Measurements from ENCODE around the gene FLYWCH2. TPM values are rescaled to one million over a fixed set of nuclear protein-coding genes. Genes with fewer than 3 reads are reported as not detected.
"Not testable (repeated sequence)": the region's sequence is repeated elsewhere in the genome, so short reads cannot be mapped to it uniquely, and the experiment has no call there.

The FLYWCH2 gene
- total RNA-seq, 2 experiments from 2014 or later, result 18.9 to 19.3 TPM

GRCh38 chr16:2924901-2925755 lies 42.1 kb downstream of the FLYWCH2 start:
- ATAC-seq, result no peak
- POLR2A ChIA-PET, result interaction anchor here (1.5 kb wide), 1 partner anchor 12 kb away, joined by 5 read pairs; no protein-coding TSS in a partner anchor

GRCh38 chr16:2925951-2926649 lies 43.1 kb downstream of the FLYWCH2 start:
- Mint-ChIP-seq H3K27me3 (no peaks in the 10 kb centered on the region), H3K27ac (no peak overlapping the region), H3K4me3 (no peak overlapping the region), H3K4me1 (ENCODE audit: low read depth) (peaks cover 10% of the 10 kb centered on the region), H3K36me3 (ENCODE audit: low read depth) (no peaks in the 10 kb centered on the region), H3K9me3 (no peaks in the 10 kb centered on the region)
- ChIA-PET CTCF (interaction anchor here (1.2 to 7.4 kb wide), 25 partner anchors 9 to 125 kb away, joined by 3 to 61 read pairs (median 6); partner anchors contain the start of genes FLYWCH1, FLYWCH2 and TNFRSF12A), POLR2A (interaction anchor here (0.8 to 1.0 kb wide), 2 partner anchors 13 to 86 kb away, joined by 3 read pairs; no protein-coding TSS in a partner anchor)
- no peak for TF ChIP-seq CTCF (IDR thresholded peaks at IDR 0.05)
- DNase-seq (no peak), ATAC-seq (no peak)
- intact Hi-C loops (cut with micrococcal nuclease), result no loop called here

More at GRCh38 chr16:2924901-2925755, 42.1 kb downstream of the FLYWCH2 start:
- CTCF ChIA-PET, result interaction anchor here (1.2 to 7.4 kb wide), 5 partner anchors 12 to 86 kb away, joined by 4 to 61 read pairs (median 22); partner anchors contain the start of gene FLYWCH1
- H3K9me3 Mint-ChIP-seq, result no peaks in the 10 kb centered on the region
- H3K4me3 Mint-ChIP-seq, result no peak overlapping the region
- peaks cover 10% of the 10 kb centered on the region for H3K4me1 Mint-ChIP-seq (ENCODE audit: low read depth)
- no peaks in the 10 kb centered on the region for H3K27me3 Mint-ChIP-seq
- TF ChIP-seq CTCF (IDR thresholded peaks at IDR 0.05), result no peak
- no peak for DNase-seq
- no peak overlapping the region for H3K27ac Mint-ChIP-seq
- no peaks in the 10 kb centered on the region for H3K36me3 Mint-ChIP-seq (ENCODE audit: low read depth)
- intact Hi-C loops (cut with micrococcal nuclease), result no loop called here

- Mint-ChIP-seq H3K36me3 (ENCODE audit: low read depth) (no peaks in the 10 kb centered on the region), H3K4me3 (no peak overlapping the region), H3K9me3 (no peaks in the 10 kb centered on the region), H3K4me1 (ENCODE audit: low read depth) (peaks cover 10% of the 10 kb centered on the region), H3K27me3 (no peaks in the 10 kb centered on the region), H3K27ac (no peak overlapping the region)
- ChIA-PET POLR2A (interaction anchor here (0.8 to 1.0 kb wide), 3 partner anchors 14 to 87 kb away, joined by 3 read pairs; no protein-coding TSS in a partner anchor), CTCF (interaction anchor here (0.9 to 3.3 kb wide), 28 partner anchors 9 to 126 kb away, joined by 3 to 45 read pairs (median 6); partner anchors contain the start of genes FLYWCH1, FLYWCH2, PAQR4 and TNFRSF12A)
- no peak for DNase-seq
- ATAC-seq, result no peak
- intact Hi-C loops (cut with micrococcal nuclease), result no loop called here
- no peak for TF ChIP-seq CTCF (IDR thresholded peaks at IDR 0.05)
Observed at GRCh38 chr16:2926650-2926999, 43.6 kb downstream of the FLYWCH2 start.

GRCh38 chr16:2927010-2927646 lies 44.1 kb downstream of the FLYWCH2 start:
- H3K27me3 Mint-ChIP-seq, result no peaks in the 10 kb centered on the region
- DNase-seq (peak; percentile 95), ATAC-seq (peak; percentile 99)
- H3K27ac Mint-ChIP-seq, result no peak overlapping the region
- intact Hi-C loops (cut with micrococcal nuclease), result no loop called here
- peaks cover 10% of the 10 kb centered on the region for H3K4me1 Mint-ChIP-seq (ENCODE audit: low read depth)
- ChIA-PET POLR2A (interaction anchor here (0.8 to 1.0 kb wide), 3 partner anchors 14 to 87 kb away, joined by 3 read pairs; no protein-coding TSS in a partner anchor), CTCF (interaction anchor here (0.5 to 3.3 kb wide), 36 partner anchors 8 to 169 kb away, joined by 3 to 45 read pairs (median 6); partner anchors contain the start of genes FLYWCH1, FLYWCH2, PAQR4 and TNFRSF12A)
- H3K36me3 Mint-ChIP-seq (ENCODE audit: low read depth), result no peaks in the 10 kb centered on the region
- H3K9me3 Mint-ChIP-seq, result no peaks in the 10 kb centered on the region
- peak; percentile 96 for TF ChIP-seq CTCF (IDR thresholded peaks at IDR 0.05)
- no peak overlapping the region for H3K4me3 Mint-ChIP-seq

- ATAC-seq; H3K4me3 Mint-ChIP-seq; intact Hi-C loops (cut with micrococcal nuclease); H3K27ac Mint-ChIP-seq; DNase-seq; H3K36me3 Mint-ChIP-seq (ENCODE audit: low read depth); H3K9me3 Mint-ChIP-seq; H3K27me3 Mint-ChIP-seq: not testable (repeated sequence)
- ChIA-PET CTCF (interaction anchor here (1.8 to 3.3 kb wide), 3 partner anchors 12 to 18 kb away, joined by 4 to 45 read pairs (median 14); partner anchors contain the start of gene FLYWCH1), POLR2A (interaction anchor here (0.5 kb wide), 1 partner anchor 69 kb away, joined by 4 read pairs; no protein-coding TSS in a partner anchor)
- H3K4me1 Mint-ChIP-seq (ENCODE audit: low read depth), result peaks cover 10% of the 10 kb centered on the region
Observed at GRCh38 chr16:2928151-2928550, 45.1 kb downstream of the FLYWCH2 start.

Data from activated CD8-positive, alpha-beta T cell treated with anti-CD3 and anti-CD28 coated beads for 36 hours (primary cell).